ENCODE results near the gene ETV3. TPM values are rescaled to one million over a fixed set of nuclear protein-coding genes. Genes with fewer than 3 reads are reported as not detected.
A peak's percentile ranks its signal among the peaks of the same experiment; 100 is the strongest.

The ETV3 gene
- total RNA-seq, 1 experiment from 2014 or later: 22.2 TPM

DNA sequence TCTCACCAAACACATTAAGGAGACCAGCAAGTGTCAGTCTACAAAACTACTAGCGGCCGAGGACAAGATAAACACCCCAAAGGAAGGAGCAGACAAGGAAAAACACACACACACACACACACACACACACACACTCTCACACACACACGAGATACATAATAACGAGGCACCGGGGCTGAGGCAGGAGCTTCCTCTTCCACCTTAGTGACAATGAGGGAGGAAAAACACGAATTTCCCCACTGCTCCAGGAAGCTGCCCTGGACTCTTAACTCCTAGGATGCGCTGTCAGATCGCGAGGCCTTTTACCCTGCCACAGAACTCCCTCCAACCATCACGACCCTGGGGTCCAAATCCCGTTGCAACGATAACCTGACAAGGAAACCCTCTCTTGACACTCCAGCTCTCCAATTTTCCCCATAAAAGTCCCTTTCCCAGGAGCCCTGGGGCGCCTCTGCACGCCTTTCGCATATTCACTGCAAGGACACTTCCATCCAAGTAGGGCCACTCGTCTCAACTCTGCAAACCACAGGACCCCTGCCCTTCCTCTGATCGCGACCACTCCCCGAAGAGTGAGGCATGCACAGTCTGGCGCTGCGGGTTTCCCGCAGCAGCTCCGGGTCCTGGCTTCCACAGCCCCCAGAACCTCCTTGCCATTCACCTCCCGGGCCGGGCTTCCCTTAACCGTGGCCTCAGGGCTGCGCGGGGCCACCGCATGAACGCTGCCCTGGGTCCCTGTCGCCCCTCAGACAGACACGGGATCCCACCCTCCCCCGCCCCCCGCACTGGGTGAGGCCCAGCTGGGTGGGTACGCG, 581 bp downstream of the ETV3 start:
- H3K27me3 ChIP-seq (ENCODE audit: control insufficient read depth, insufficient read depth, low read length): no peaks in the 10 kb centered on the region; the same call in 1 of the 2 replicates
- TF ChIP-seq TCF7L2 (IDR thresholded peaks at IDR 0.05; ENCODE audit: low read depth, low read length): no peak
- TF ChIP-seq, protein P1, sequence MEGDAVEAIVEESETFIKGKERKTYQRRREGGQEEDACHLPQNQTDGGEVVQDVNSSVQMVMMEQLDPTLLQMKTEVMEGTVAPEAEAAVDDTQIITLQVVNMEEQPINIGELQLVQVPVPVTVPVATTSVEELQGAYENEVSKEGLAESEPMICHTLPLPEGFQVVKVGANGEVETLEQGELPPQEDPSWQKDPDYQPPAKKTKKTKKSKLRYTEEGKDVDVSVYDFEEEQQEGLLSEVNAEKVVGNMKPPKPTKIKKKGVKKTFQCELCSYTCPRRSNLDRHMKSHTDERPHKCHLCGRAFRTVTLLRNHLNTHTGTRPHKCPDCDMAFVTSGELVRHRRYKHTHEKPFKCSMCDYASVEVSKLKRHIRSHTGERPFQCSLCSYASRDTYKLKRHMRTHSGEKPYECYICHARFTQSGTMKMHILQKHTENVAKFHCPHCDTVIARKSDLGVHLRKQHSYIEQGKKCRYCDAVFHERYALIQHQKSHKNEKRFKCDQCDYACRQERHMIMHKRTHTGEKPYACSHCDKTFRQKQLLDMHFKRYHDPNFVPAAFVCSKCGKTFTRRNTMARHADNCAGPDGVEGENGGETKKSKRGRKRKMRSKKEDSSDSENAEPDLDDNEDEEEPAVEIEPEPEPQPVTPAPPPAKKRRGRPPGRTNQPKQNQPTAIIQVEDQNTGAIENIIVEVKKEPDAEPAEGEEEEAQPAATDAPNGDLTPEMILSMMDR (IDR thresholded peaks at IDR 0.05): no peak
- TF ChIP-seq, protein P2, sequence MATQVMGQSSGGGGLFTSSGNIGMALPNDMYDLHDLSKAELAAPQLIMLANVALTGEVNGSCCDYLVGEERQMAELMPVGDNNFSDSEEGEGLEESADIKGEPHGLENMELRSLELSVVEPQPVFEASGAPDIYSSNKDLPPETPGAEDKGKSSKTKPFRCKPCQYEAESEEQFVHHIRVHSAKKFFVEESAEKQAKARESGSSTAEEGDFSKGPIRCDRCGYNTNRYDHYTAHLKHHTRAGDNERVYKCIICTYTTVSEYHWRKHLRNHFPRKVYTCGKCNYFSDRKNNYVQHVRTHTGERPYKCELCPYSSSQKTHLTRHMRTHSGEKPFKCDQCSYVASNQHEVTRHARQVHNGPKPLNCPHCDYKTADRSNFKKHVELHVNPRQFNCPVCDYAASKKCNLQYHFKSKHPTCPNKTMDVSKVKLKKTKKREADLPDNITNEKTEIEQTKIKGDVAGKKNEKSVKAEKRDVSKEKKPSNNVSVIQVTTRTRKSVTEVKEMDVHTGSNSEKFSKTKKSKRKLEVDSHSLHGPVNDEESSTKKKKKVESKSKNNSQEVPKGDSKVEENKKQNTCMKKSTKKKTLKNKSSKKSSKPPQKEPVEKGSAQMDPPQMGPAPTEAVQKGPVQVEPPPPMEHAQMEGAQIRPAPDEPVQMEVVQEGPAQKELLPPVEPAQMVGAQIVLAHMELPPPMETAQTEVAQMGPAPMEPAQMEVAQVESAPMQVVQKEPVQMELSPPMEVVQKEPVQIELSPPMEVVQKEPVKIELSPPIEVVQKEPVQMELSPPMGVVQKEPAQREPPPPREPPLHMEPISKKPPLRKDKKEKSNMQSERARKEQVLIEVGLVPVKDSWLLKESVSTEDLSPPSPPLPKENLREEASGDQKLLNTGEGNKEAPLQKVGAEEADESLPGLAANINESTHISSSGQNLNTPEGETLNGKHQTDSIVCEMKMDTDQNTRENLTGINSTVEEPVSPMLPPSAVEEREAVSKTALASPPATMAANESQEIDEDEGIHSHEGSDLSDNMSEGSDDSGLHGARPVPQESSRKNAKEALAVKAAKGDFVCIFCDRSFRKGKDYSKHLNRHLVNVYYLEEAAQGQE (IDR thresholded peaks at IDR 0.05; ENCODE audit: insufficient read depth in 1 of 2, low read depth in 2 of 2, low read length in 1 of 2): no peak
- peaks cover 18% of the 10 kb centered on the region for H3K4me1 ChIP-seq (ENCODE audit: control insufficient read depth, insufficient read depth, low read length)
- POLR2A ChIA-PET: no interaction called here
- no peak; the same call in 1 of the 2 replicates for ATAC-seq
- in situ Hi-C loops (cut with HindIII; ENCODE audit: low pct_unique_long_range_greater_than_20kb, low sequenced_read_pairs): no loop called here
- peak overlapping the region; percentile 87 for H3K27ac ChIP-seq (ENCODE audit: low read length)
- intact Hi-C loops (cut with micrococcal nuclease; ENCODE audit: unreplicated experiment): loop anchor here (10.0 kb wide), 1 partner anchor 83 kb away; no protein-coding TSS in a partner anchor
- CTCF ChIA-PET: interaction anchor here (1.1 to 1.2 kb wide), 2 partner anchors 19 to 48 kb away, joined by 5 to 11 read pairs; no protein-coding TSS in a partner anchor
- H3K9me3 ChIP-seq (ENCODE audit: control insufficient read depth, insufficient read depth, low read depth, low read length): no peaks in the 10 kb centered on the region
- H3K36me3 ChIP-seq (ENCODE audit: control insufficient read depth, insufficient read depth, low read length): peaks cover 22% of the 10 kb centered on the region
- TSS peak; percentile 77 for BruUV-seq (replicated peaks)
- DNase-seq (ENCODE audit: low read depth, low spot score): no peak
- H3K4me3 ChIP-seq (ENCODE audit: low read depth in 2 of 2, low read length in 2 of 2): peak overlapping the region; percentile 97 to 99

DNA sequence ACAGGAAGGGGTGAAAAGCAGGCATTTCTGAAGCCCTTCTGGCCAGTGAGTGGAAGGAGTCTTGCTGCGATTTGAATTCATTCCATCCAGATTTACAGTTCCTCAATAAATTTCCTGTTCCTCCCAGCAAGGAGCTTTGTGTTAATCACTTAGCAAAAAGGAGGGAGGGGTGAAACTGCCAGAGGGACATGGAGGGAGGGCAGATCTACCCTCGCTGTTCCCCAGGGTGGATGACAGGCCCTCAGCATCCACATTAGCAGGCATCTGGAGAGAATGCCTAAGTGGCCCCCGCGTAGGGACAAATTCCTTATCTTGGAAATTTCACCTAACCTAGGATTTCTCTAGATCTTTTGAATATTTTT, 1.2 kb downstream of the ETV3 start:
- ATAC-seq (no peak), DNase-seq (ENCODE audit: low read depth, low spot score) (no peak)
- CTCF ChIA-PET: interaction anchor here (1.1 to 1.8 kb wide), 3 partner anchors 19 to 47 kb away, joined by 5 to 11 read pairs (median 8); no protein-coding TSS in a partner anchor
- H3K4me3 ChIP-seq (ENCODE audit: low read depth in 2 of 2, low read length in 2 of 2): peak overlapping the region; percentile 97 to 99
- H3K9me3 ChIP-seq (ENCODE audit: control insufficient read depth, insufficient read depth, low read depth, low read length): no peaks in the 10 kb centered on the region
- no TSS peak for BruUV-seq (replicated peaks)
- TF ChIP-seq TCF7L2 (IDR thresholded peaks at IDR 0.05; ENCODE audit: low read depth, low read length) (no peak), POLR2AphosphoS5 (IDR thresholded peaks at IDR 0.05; ENCODE audit: low read depth, low read length) (no peak), SIN3A (IDR thresholded peaks at IDR 0.05; ENCODE audit: borderline replicate concordance, insufficient read depth, low read depth, low read length) (no peak)
- TF ChIP-seq, protein P2 (IDR thresholded peaks at IDR 0.05; ENCODE audit: insufficient read depth in 1 of 2, low read depth in 2 of 2, low read length in 1 of 2): no peak
- TF ChIP-seq, protein P1 (IDR thresholded peaks at IDR 0.05): no peak
- POLR2A ChIA-PET: no interaction called here
- in situ Hi-C loops (cut with HindIII; ENCODE audit: low pct_unique_long_range_greater_than_20kb, low sequenced_read_pairs): no loop called here
- H3K27me3 ChIP-seq (ENCODE audit: control insufficient read depth, insufficient read depth, low read length): no peaks in the 10 kb centered on the region; the same call in 1 of the 2 replicates
- peaks cover 22% of the 10 kb centered on the region for H3K36me3 ChIP-seq (ENCODE audit: control insufficient read depth, insufficient read depth, low read length)
- peaks cover 18% of the 10 kb centered on the region for H3K4me1 ChIP-seq (ENCODE audit: control insufficient read depth, insufficient read depth, low read length)
- peak overlapping the region; percentile 87 for H3K27ac ChIP-seq (ENCODE audit: low read length)
- intact Hi-C loops (cut with micrococcal nuclease; ENCODE audit: unreplicated experiment): loop anchor here (10.0 kb wide), 1 partner anchor 82 kb away; no protein-coding TSS in a partner anchor

All from Panc1 (cell line).